IPS-20b (cell line): ENCODE measurements around the gene CACNA1D.

Experiments
- H3K27ac ChIP-seq: one replicate; pipeline ENCODE4 v1.5.1; 2013; ENCODE audit warnings: low read length
- H3K27me3 ChIP-seq: 2 replicates; pipeline ENCODE4 v1.6.1; 2013; ENCODE audit warnings: mild to moderate bottlenecking, low read length, inconsistent platforms; ENCODE audit not compliant: insufficient read depth
- H3K36me3 ChIP-seq: 2 replicates; pipeline ENCODE4 v1.6.1; 2013; ENCODE audit warnings: low read depth, mild to moderate bottlenecking, inconsistent platforms, low read length, moderate library complexity; ENCODE audit not compliant: insufficient read depth
- H3K4me1 ChIP-seq: 2 replicates; pipeline ENCODE4 v1.6.1; 2013; ENCODE audit warnings: mild to moderate bottlenecking, control low read depth, inconsistent platforms, low read length, moderate library complexity; ENCODE audit not compliant: insufficient read depth
- H3K4me3 ChIP-seq: 2 replicates; pipeline ENCODE4 v1.5.1; 2013; ENCODE audit warnings: mild to moderate bottlenecking, low read length, inconsistent platforms
- H3K9ac ChIP-seq: 2 replicates; pipeline ENCODE4 v1.6.1; 2013; ENCODE audit warnings: low read depth, mild to moderate bottlenecking, inconsistent platforms, low read length, moderate library complexity
- H3K9me3 ChIP-seq: 2 replicates; pipeline ENCODE4 v1.6.1; 2013; ENCODE audit warnings: mild to moderate bottlenecking, low read depth, low read length, inconsistent platforms; ENCODE audit not compliant: insufficient read depth

CACNA1D gene

DNA sequence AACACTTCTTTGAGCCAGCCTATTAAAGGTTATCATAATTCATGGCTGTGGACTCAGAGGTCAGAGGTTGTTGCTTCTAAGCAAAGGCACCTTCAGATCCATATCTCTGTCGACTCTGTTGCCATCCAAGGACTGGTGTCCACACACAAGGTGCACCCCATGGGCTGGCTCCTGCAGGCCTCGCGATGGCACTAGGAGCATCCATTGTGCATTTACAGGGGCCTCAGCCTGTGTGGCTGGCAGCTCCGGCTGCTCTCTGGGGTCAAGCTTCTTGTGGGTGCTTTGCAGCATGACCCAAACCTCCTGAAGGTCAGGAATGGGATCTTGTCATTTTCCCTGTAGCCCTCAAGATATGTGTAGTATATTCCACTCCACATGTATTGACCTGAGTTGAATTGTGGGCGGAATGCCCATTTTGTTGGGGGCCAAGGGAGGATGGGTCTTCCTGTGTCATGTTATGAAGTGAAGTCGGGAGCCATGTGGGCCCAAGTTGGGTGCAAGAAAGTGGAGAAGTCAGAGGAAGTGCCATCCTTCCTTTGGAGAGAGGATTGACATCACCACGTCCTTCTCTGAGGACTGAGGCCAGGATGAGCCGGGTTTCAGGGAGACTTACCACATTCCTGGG is 308.0 kb downstream of the CACNA1D start:
- H3K36me3 ChIP-seq, result no peaks in the 10 kb centered on the region
- peaks cover 9% of the 10 kb centered on the region for H3K4me1 ChIP-seq
- H3K9me3 ChIP-seq, result no peaks in the 10 kb centered on the region
- H3K27ac ChIP-seq, result no peak overlapping the region
- no peak overlapping the region for H3K9ac ChIP-seq
- no peak overlapping the region for H3K4me3 ChIP-seq
- H3K27me3 ChIP-seq, result no peaks in the 10 kb centered on the region

GRCh38 chr3:53803124-53803815 is 308.9 kb downstream of the CACNA1D start:
- Histone ChIP-seq H3K27ac (no peak overlapping the region), H3K27me3 (no peaks in the 10 kb centered on the region), H3K9ac (no peak overlapping the region), H3K9me3 (no peaks in the 10 kb centered on the region), H3K4me3 (no peak overlapping the region), H3K36me3 (no peaks in the 10 kb centered on the region), H3K4me1 (peaks cover 9% of the 10 kb centered on the region)

- H3K36me3 ChIP-seq, result no peaks in the 10 kb centered on the region
- H3K9me3 ChIP-seq, result no peaks in the 10 kb centered on the region
- H3K27me3 ChIP-seq, result no peaks in the 10 kb centered on the region
- peaks cover 9% of the 10 kb centered on the region for H3K4me1 ChIP-seq
- H3K4me3 ChIP-seq, result no peak overlapping the region
- H3K27ac ChIP-seq, result no peak overlapping the region
- no peak overlapping the region for H3K9ac ChIP-seq
Observed at GRCh38 chr3:53803816-53804695, 309.6 kb downstream of the CACNA1D start.

- H3K9ac ChIP-seq, result no peak overlapping the region
- H3K4me3 ChIP-seq, result no peak overlapping the region
- H3K27me3 ChIP-seq, result no peaks in the 10 kb centered on the region
- H3K36me3 ChIP-seq, result no peaks in the 10 kb centered on the region
- H3K4me1 ChIP-seq, result peaks cover 9% of the 10 kb centered on the region
- no peaks in the 10 kb centered on the region for H3K9me3 ChIP-seq
- no peak overlapping the region for H3K27ac ChIP-seq
Observed at GRCh38 chr3:53804697-53805462, 310.5 kb downstream of the CACNA1D start.

DNA sequence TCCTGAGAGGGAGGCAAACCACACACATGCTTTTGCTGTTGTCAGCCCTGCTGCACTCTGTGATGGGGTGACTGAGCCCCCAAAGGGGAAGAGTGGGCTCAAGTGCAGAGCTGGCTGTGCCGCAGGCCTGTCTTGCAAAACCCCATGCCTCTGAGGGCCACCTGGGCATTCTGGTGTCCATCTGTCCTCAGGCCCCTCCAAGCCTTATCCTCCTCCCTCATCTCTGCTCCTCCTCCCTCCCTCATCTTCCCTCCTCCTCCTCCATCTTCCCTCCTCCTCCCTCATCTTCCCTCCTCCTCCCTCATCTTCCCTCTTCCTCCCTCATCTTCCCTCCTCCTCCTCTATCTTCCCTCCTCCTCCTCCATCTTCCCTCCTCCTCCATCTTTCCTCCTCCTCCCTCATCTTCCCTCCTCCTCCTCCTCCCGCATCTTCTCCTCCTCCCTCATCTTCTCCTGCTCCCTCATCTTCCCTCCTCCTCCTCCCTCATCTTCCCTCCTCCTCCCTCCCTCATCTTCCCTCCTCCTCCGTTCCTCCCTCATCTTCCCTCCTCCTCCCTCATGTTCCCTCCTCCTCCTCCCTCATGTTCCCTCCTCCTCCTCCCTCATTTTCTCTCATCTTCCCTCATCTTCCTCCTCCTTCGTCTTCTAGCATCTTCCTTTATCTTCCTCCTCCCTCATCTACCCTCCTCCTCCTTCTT is 311.2 kb downstream of the CACNA1D start:
- Histone ChIP-seq H3K9ac (no peak overlapping the region), H3K9me3 (no peaks in the 10 kb centered on the region), H3K4me3 (no peak overlapping the region), H3K4me1 (peaks cover 9% of the 10 kb centered on the region), H3K27ac (no peak overlapping the region), H3K27me3 (no peaks in the 10 kb centered on the region), H3K36me3 (no peaks in the 10 kb centered on the region)

- no peak overlapping the region for H3K4me3 ChIP-seq
- no peaks in the 10 kb centered on the region for H3K27me3 ChIP-seq
- H3K9me3 ChIP-seq, result no peaks in the 10 kb centered on the region
- no peak overlapping the region for H3K9ac ChIP-seq
- H3K4me1 ChIP-seq, result peaks cover 9% of the 10 kb centered on the region
- no peaks in the 10 kb centered on the region for H3K36me3 ChIP-seq
- H3K27ac ChIP-seq, result no peak overlapping the region
Observed at GRCh38 chr3:53806182-53807116, 312.0 kb downstream of the CACNA1D start.

- no peak overlapping the region for H3K4me3 ChIP-seq
- no peaks in the 10 kb centered on the region for H3K27me3 ChIP-seq
- H3K9me3 ChIP-seq, result no peaks in the 10 kb centered on the region
- peaks cover 9% of the 10 kb centered on the region for H3K4me1 ChIP-seq
- H3K36me3 ChIP-seq, result no peaks in the 10 kb centered on the region
- H3K27ac ChIP-seq, result no peak overlapping the region
- no peak overlapping the region for H3K9ac ChIP-seq
Observed at GRCh38 chr3:53807117-53807810, 312.9 kb downstream of the CACNA1D start.

DNA sequence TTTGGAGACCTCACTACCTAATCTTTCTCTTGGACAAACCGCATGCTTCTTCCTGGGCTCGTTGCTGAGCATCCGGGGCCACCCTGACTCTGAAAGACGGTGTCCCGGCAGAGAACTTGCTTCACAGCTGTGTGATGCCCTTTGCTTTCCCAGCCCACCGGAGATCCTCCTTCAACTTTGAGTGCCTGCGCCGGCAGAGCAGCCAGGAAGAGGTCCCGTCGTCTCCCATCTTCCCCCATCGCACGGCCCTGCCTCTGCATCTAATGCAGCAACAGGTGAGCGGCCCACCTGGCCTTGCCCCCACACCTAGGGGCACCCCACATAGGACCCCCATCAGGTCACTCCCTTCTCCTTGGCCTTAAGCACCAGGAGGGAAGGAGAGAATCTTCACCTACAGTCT is 314.1 kb downstream of the CACNA1D start:
- H3K27me3 ChIP-seq, result no peaks in the 10 kb centered on the region

GRCh38 chr3:53809267-53809666 is 314.9 kb downstream of the CACNA1D start:
- Histone ChIP-seq H3K27me3 (no peaks in the 10 kb centered on the region), H3K27ac (no peak overlapping the region), H3K4me3 (no peak overlapping the region), H3K4me1 (peaks cover 12% of the 10 kb centered on the region), H3K9ac (no peak overlapping the region), H3K9me3 (no peaks in the 10 kb centered on the region), H3K36me3 (no peaks in the 10 kb centered on the region)

More for the DNA sequence above, 314.1 kb downstream of the CACNA1D start:
- Histone ChIP-seq H3K4me3 (no peak overlapping the region), H3K9me3 (no peaks in the 10 kb centered on the region), H3K4me1 (peaks cover 12% of the 10 kb centered on the region), H3K27ac (no peak overlapping the region), H3K36me3 (no peaks in the 10 kb centered on the region), H3K9ac (no peak overlapping the region)
